GM23338 (cell line): ENCODE results near the gene GRIK1.

Experiments
- CREB1 ChIP-seq: fragments of 250-450 bp; sonication (Bioruptor Pico); IDR thresholded peaks from 2 replicates; pipeline ENCODE4 v1.5.0; 2020; ENCODE audit warnings: low read depth, mild to moderate bottlenecking, moderate library complexity
- EZH2 ChIP-seq: fragments of 200-600 bp; sonication (generic); IDR thresholded peaks from one replicate; pipeline ENCODE4 v1.8.0; 2017; ENCODE audit warnings: antibody characterized with exemption, mild to moderate bottlenecking, low read depth; ENCODE audit not compliant: unreplicated experiment
- EZH2phosphoT487 ChIP-seq: fragments of 200-600 bp; sonication (generic); IDR thresholded peaks from one replicate; pipeline ENCODE4 v1.8.1; 2018; ENCODE audit warnings: antibody characterized with exemption; ENCODE audit not compliant: unreplicated experiment
- JUNB ChIP-seq: IDR thresholded peaks from one replicate; pipeline ENCODE4 v1.6.1; 2016; ENCODE audit warnings: antibody characterized with exemption; ENCODE audit not compliant: unreplicated experiment
- POLR2AphosphoS5 ChIP-seq: IDR thresholded peaks from 2 replicates; pipeline ENCODE4 v1.6.1; 2016; ENCODE audit warnings: antibody characterized with exemption, low read depth
- REST ChIP-seq: IDR thresholded peaks from one replicate; pipeline ENCODE4 v1.6.1; 2018; ENCODE audit warnings: antibody characterized with exemption; ENCODE audit not compliant: unreplicated experiment
- TF ChIP-seq, protein P1 (sequence below), 2 experiments: fragments of 200-600 bp in 1 of 2; sonication (generic) in 1 of 2; conservative IDR thresholded peaks; 2 replicates each; pipeline versions ENCODE4 v1.5.1 to v1.6.1; 2016 to 2017; ENCODE audit warnings: antibody characterized with exemption in 2 of 2, low read depth in 2 of 2, mild to moderate bottlenecking in 2 of 2, moderate library complexity in 1 of 2

DNA sequence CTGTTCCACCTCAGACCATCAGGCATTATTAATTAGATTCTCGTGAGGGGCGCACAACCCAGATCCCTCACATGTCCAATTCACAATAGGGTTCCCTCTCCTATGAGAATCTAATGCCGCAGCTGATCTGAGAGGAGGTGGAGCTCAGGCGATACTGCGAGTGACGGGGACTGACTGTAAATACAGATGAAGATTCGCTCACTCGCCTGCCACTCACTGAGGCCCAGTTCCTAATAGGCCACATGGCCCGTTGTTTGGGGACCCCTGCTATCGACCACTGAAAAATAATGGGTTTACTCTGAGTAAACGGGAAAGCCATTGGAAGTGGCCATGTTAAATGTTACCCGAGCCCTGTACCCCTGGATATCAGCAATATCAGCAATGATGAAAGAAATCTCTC, 65.9 kb downstream of the GRIK1 start:
- no peak for TF ChIP-seq EZH2phosphoT487
- TF ChIP-seq POLR2AphosphoS5, result no peak
- TF ChIP-seq, protein P1, sequence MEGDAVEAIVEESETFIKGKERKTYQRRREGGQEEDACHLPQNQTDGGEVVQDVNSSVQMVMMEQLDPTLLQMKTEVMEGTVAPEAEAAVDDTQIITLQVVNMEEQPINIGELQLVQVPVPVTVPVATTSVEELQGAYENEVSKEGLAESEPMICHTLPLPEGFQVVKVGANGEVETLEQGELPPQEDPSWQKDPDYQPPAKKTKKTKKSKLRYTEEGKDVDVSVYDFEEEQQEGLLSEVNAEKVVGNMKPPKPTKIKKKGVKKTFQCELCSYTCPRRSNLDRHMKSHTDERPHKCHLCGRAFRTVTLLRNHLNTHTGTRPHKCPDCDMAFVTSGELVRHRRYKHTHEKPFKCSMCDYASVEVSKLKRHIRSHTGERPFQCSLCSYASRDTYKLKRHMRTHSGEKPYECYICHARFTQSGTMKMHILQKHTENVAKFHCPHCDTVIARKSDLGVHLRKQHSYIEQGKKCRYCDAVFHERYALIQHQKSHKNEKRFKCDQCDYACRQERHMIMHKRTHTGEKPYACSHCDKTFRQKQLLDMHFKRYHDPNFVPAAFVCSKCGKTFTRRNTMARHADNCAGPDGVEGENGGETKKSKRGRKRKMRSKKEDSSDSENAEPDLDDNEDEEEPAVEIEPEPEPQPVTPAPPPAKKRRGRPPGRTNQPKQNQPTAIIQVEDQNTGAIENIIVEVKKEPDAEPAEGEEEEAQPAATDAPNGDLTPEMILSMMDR (conservative IDR thresholded peaks at IDR 0.05; ENCODE audit: low read depth in 2 of 2), result no peak
- TF ChIP-seq REST, result no peak
- no peak for TF ChIP-seq EZH2
- no peak for TF ChIP-seq CREB1 (CRISPR knock-in tag)
- TF ChIP-seq JUNB, result no peak
